HL-60 (cell line): ENCODE data around the gene DAP.

Source experiments
- POLR2AphosphoS5 ChIP-seq: IDR thresholded peaks from 2 replicates; pipeline ENCODE4 v1.6.1; 2012; ENCODE audit warnings: low read depth
- TF ChIP-seq, protein P1 (sequence below): IDR thresholded peaks from one replicate; pipeline ENCODE4 v1.5.1; 2011; ENCODE audit warnings: low read length, control low read depth, inconsistent platforms; ENCODE audit not compliant: insufficient read depth
- TF ChIP-seq, protein P2 (sequence below): IDR thresholded peaks from 2 replicates; pipeline ENCODE4 v1.6.1; 2012; ENCODE audit warnings: low read depth; ENCODE audit not compliant: insufficient replicate concordance

DNA sequence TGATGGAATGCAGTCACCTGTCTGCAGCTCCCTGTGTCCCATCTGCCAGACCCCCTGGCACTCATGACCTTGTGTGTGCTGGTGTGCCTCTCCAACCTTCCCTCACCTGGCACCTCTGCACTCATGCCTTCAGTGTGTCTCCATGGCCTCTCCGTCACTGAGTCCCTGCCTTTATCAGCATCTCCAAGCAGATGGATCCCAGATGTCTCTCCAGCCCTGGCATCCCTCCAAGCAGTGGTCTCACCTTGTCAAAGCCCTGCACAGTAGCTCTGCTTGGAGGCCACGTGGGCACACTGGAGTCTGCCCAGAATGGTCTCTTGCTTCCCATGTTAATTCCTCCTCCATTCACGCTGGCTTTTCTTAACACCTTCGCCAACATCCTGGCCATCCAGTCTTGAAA lies 84.8 kb downstream of the DAP start:
- TF ChIP-seq, protein P1, sequence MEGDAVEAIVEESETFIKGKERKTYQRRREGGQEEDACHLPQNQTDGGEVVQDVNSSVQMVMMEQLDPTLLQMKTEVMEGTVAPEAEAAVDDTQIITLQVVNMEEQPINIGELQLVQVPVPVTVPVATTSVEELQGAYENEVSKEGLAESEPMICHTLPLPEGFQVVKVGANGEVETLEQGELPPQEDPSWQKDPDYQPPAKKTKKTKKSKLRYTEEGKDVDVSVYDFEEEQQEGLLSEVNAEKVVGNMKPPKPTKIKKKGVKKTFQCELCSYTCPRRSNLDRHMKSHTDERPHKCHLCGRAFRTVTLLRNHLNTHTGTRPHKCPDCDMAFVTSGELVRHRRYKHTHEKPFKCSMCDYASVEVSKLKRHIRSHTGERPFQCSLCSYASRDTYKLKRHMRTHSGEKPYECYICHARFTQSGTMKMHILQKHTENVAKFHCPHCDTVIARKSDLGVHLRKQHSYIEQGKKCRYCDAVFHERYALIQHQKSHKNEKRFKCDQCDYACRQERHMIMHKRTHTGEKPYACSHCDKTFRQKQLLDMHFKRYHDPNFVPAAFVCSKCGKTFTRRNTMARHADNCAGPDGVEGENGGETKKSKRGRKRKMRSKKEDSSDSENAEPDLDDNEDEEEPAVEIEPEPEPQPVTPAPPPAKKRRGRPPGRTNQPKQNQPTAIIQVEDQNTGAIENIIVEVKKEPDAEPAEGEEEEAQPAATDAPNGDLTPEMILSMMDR: no peak
- TF ChIP-seq, protein P2, sequence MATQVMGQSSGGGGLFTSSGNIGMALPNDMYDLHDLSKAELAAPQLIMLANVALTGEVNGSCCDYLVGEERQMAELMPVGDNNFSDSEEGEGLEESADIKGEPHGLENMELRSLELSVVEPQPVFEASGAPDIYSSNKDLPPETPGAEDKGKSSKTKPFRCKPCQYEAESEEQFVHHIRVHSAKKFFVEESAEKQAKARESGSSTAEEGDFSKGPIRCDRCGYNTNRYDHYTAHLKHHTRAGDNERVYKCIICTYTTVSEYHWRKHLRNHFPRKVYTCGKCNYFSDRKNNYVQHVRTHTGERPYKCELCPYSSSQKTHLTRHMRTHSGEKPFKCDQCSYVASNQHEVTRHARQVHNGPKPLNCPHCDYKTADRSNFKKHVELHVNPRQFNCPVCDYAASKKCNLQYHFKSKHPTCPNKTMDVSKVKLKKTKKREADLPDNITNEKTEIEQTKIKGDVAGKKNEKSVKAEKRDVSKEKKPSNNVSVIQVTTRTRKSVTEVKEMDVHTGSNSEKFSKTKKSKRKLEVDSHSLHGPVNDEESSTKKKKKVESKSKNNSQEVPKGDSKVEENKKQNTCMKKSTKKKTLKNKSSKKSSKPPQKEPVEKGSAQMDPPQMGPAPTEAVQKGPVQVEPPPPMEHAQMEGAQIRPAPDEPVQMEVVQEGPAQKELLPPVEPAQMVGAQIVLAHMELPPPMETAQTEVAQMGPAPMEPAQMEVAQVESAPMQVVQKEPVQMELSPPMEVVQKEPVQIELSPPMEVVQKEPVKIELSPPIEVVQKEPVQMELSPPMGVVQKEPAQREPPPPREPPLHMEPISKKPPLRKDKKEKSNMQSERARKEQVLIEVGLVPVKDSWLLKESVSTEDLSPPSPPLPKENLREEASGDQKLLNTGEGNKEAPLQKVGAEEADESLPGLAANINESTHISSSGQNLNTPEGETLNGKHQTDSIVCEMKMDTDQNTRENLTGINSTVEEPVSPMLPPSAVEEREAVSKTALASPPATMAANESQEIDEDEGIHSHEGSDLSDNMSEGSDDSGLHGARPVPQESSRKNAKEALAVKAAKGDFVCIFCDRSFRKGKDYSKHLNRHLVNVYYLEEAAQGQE: no peak
- TF ChIP-seq POLR2AphosphoS5: no peak
